ENCODE data around the gene EIF3B. TPM values are rescaled to one million over a fixed set of nuclear protein-coding genes. Genes with fewer than 3 reads are reported as not detected.
A peak's percentile ranks its signal among the peaks of the same experiment; 100 is the strongest.

The EIF3B gene
- total RNA-seq, 2 experiments from 2014 or later: 181 to 225 TPM

GRCh38 chr7:2425749-2426148, 71.1 kb downstream of the EIF3B start:
- TF ChIP-seq CTCF (conservative IDR thresholded peaks at IDR 0.05; ENCODE audit: low read length): no peak
- no peak for TF ChIP-seq EZH2phosphoT487 (IDR thresholded peaks at IDR 0.05; ENCODE audit: borderline replicate concordance, low read depth, low read length)
- Histone ChIP-seq H3K9me3 (ENCODE audit: low read length) (no peaks in the 10 kb centered on the region), H3K27ac (ENCODE audit: low read depth, low read length, poor library complexity, severe bottlenecking) (no peak overlapping the region), H3K4me3 (ENCODE audit: low read depth, low read length, poor library complexity, severe bottlenecking) (no peak overlapping the region), H3K4me1 (ENCODE audit: insufficient read depth, low read length, poor library complexity, severe bottlenecking) (peaks cover 13% of the 10 kb centered on the region), H3K36me3 (ENCODE audit: insufficient read depth, low read length) (no peaks in the 10 kb centered on the region), H3K4me2 (ENCODE audit: low read length) (peak overlapping the region; percentile 53), H3K79me2 (ENCODE audit: insufficient read depth, low read depth, low read length) (no peaks in the 10 kb centered on the region), H4K20me1 (ENCODE audit: insufficient read depth, low read length) (no peaks in the 10 kb centered on the region), H3K9me2 (ENCODE audit: insufficient read depth, low read length) (no peaks in the 10 kb centered on the region), H2AFZ (ENCODE audit: low read length) (no peak overlapping the region)
- CTCF ChIA-PET (ENCODE audit: unreplicated experiment): interaction anchor here (0.6 kb wide), 1 partner anchor 216 kb away, joined by 4 read pairs; no protein-coding TSS in a partner anchor
- DNase-seq (ENCODE audit: low spot score): peak; percentile 29
- no TSS peak for BruUV-seq (replicated peaks)
- POLR2A ChIA-PET: interaction anchor here (0.6 to 1.7 kb wide), 4 partner anchors 13 to 141 kb away, joined by 3 to 8 read pairs (median 4); no protein-coding TSS in a partner anchor
- intact Hi-C loops (cut with micrococcal nuclease; ENCODE audit: unreplicated experiment): loop anchor here (1.0 kb wide), 1 partner anchor 19 kb away; no protein-coding TSS in a partner anchor

Small RNA genes lying within 50 kb of the gene (small RNA-seq; reads per million reads assigned to genes)
- gene AC004840.2: not detected

Other genes starting within 250 kb of the EIF3B start
- gene MAD1L1, start 121.9 kb upstream of the EIF3B start, total RNA-seq (2014; rRNA removed; shearing (Covaris generic)): 65.3 and 125 TPM in 2 replicates
- gene MAD1L1, start 121.9 kb upstream of the EIF3B start, total RNA-seq (2022): 58.3 and 60.9 TPM in 2 replicates
- 45.1 and 49.3 TPM in 2 replicates for gene MRM2, start 112.6 kb upstream of the EIF3B start, total RNA-seq (2014; rRNA removed; shearing (Covaris generic))
- gene MRM2, start 112.6 kb upstream of the EIF3B start, total RNA-seq (2022): 45.1 and 52.3 TPM in 2 replicates
- 117 and 124 TPM in 2 replicates for gene NUDT1, start 112.6 kb upstream of the EIF3B start, total RNA-seq (2014; rRNA removed; shearing (Covaris generic))
- 78.2 and 88.4 TPM in 2 replicates for gene NUDT1, start 112.6 kb upstream of the EIF3B start, total RNA-seq (2022)
- 4.3 and 12.1 TPM in 2 replicates for gene SNX8, start 40.4 kb upstream of the EIF3B start, total RNA-seq (2014; rRNA removed; shearing (Covaris generic))
- 42.0 and 50.2 TPM in 2 replicates for gene SNX8, start 40.4 kb upstream of the EIF3B start, total RNA-seq (2022)
- gene CHST12, start 48.8 kb downstream of the EIF3B start, total RNA-seq (2014; rRNA removed; shearing (Covaris generic)): 3.1 and 3.9 TPM in 2 replicates
- 41.2 and 43.4 TPM in 2 replicates for gene CHST12, start 48.8 kb downstream of the EIF3B start, total RNA-seq (2022)
- gene GRIFIN, start 121.6 kb downstream of the EIF3B start, total RNA-seq (2014; rRNA removed; shearing (Covaris generic)): not detected in 2 replicates
- gene GRIFIN, start 121.6 kb downstream of the EIF3B start, total RNA-seq (2022): not detected in 2 replicates
- gene LFNG, start 164.9 kb downstream of the EIF3B start, total RNA-seq (2014; rRNA removed; shearing (Covaris generic)): 1.2 and 2.3 TPM in 2 replicates
- 1.2 and 2.1 TPM in 2 replicates for gene LFNG, start 164.9 kb downstream of the EIF3B start, total RNA-seq (2022)
- 50.8 and 52.0 TPM in 2 replicates for gene BRAT1, start 200.7 kb downstream of the EIF3B start, total RNA-seq (2014; rRNA removed; shearing (Covaris generic))
- gene BRAT1, start 200.7 kb downstream of the EIF3B start, total RNA-seq (2022): 42.2 and 44.7 TPM in 2 replicates
- gene IQCE, start 204.2 kb downstream of the EIF3B start, total RNA-seq (2014; rRNA removed; shearing (Covaris generic)): 3.9 and 6.6 TPM in 2 replicates
- gene IQCE, start 204.2 kb downstream of the EIF3B start, total RNA-seq (2022): 6.2 and 8.6 TPM in 2 replicates

All from OCI-LY7 (cell line).